GM12801 (cell line): ENCODE results near the gene TEKT5.

Experiments
- CTCF ChIP-seq: IDR thresholded peaks from one replicate; pipeline ENCODE4 v1.5.1; 2011; ENCODE audit warnings: control low read depth; ENCODE audit not compliant: insufficient read length; ENCODE audit errors: extremely low read depth

Gene TEKT5

GRCh38 chr16:10599626-10600025 is 95.1 kb downstream of the TEKT5 start:
- no peak for TF ChIP-seq CTCF

GRCh38 chr16:10598157-10598556 is 96.6 kb downstream of the TEKT5 start:
- no peak for TF ChIP-seq CTCF

- TF ChIP-seq CTCF, result no peak
Measured at GRCh38 chr16:10597187-10597601, 97.5 kb downstream of the TEKT5 start.

GRCh38 chr16:10594312-10594950 is 100.3 kb downstream of the TEKT5 start:
- TF ChIP-seq CTCF, result no peak

- no peak for TF ChIP-seq CTCF
Measured at GRCh38 chr16:10592611-10593010, 102.1 kb downstream of the TEKT5 start.

GRCh38 chr16:10590342-10590741 is 104.4 kb downstream of the TEKT5 start:
- no peak for TF ChIP-seq CTCF

GRCh38 chr16:10589109-10589508 is 105.6 kb downstream of the TEKT5 start:
- no peak for TF ChIP-seq CTCF
